GM12874 (cell line): ENCODE data around the gene MAGEF1.

Source experiments
- TF ChIP-seq, protein P1 (sequence below): IDR thresholded peaks from 2 replicates; pipeline ENCODE4 v1.5.1; 2011; ENCODE audit warnings: low read depth, mild to moderate bottlenecking, control low read depth, low read length, moderate library complexity; ENCODE audit not compliant: insufficient read depth

MAGEF1 gene

GRCh38 chr3:184726497-184726896 lies 14.6 kb upstream of the MAGEF1 start:
- TF ChIP-seq, protein P1, sequence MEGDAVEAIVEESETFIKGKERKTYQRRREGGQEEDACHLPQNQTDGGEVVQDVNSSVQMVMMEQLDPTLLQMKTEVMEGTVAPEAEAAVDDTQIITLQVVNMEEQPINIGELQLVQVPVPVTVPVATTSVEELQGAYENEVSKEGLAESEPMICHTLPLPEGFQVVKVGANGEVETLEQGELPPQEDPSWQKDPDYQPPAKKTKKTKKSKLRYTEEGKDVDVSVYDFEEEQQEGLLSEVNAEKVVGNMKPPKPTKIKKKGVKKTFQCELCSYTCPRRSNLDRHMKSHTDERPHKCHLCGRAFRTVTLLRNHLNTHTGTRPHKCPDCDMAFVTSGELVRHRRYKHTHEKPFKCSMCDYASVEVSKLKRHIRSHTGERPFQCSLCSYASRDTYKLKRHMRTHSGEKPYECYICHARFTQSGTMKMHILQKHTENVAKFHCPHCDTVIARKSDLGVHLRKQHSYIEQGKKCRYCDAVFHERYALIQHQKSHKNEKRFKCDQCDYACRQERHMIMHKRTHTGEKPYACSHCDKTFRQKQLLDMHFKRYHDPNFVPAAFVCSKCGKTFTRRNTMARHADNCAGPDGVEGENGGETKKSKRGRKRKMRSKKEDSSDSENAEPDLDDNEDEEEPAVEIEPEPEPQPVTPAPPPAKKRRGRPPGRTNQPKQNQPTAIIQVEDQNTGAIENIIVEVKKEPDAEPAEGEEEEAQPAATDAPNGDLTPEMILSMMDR, result no peak

DNA sequence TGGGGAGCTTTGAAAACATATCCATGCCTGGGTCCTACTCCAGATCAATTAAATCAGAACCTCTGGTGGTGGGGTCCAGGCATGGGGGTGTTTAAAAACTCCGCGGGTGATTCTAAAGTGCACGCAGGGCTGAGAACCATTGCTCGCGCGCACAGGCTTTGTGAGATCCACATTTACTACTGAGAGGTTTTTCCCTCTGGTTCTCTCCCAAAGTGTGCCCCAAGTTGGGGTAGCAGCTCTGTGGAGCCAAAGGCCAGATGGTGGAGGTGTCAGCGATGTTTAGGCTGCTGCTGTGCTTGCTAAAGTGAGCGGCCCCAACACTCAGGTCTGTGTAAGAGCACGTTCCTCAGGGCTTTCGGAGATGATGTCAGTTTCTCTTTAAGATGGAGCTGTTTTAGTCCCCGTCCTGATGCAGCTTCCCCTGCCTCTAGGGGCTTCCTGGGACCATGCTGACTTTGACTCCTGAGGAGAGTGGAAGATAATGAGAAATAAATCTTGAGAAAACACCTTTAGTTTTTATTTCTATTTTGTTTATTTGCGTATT lies 13.4 kb upstream of the MAGEF1 start:
- TF ChIP-seq, protein P1, result no peak

DNA sequence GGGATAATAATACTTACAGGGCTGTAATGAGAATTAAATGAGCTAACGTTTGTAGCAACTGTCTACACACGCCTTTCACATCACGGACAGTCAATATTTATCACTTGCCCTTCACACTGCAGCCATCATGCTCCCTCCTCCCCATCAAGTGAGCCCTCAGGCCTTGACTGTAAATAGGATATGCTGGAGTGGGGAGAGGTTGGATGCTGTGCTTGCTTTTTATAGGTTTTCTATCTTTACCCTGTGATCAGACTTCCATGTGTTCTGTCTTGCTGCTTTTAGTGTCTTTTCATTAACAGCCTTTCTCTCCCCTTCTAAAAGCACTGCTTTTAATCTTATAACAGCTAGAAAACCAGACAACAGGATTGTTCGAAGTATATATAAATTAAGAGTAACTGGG lies 12.8 kb upstream of the MAGEF1 start:
- TF ChIP-seq, protein P1, result no peak

- TF ChIP-seq, protein P1, result no peak
Measured at GRCh38 chr3:184719709-184720108, 7.8 kb upstream of the MAGEF1 start.

DNA sequence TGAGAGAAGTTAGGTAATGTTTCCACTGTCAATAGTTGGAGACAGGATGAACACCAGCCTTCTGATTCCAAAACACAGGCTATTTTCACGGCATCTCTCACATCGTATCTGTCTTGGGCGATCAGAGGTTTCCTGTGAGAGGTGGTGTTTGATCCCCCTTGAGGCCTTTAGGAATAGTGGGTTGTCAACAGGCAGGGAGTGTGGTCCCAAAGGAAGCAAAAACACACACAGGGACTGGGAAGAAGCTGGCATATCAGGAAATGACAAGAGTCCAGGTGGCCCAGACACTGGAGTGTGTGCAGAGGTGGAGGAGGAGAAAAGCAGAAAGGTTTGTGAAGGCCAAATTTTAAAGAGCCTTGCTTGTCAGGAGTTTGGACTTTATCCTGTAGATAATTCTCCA lies 6.6 kb upstream of the MAGEF1 start:
- TF ChIP-seq, protein P1, result no peak

DNA sequence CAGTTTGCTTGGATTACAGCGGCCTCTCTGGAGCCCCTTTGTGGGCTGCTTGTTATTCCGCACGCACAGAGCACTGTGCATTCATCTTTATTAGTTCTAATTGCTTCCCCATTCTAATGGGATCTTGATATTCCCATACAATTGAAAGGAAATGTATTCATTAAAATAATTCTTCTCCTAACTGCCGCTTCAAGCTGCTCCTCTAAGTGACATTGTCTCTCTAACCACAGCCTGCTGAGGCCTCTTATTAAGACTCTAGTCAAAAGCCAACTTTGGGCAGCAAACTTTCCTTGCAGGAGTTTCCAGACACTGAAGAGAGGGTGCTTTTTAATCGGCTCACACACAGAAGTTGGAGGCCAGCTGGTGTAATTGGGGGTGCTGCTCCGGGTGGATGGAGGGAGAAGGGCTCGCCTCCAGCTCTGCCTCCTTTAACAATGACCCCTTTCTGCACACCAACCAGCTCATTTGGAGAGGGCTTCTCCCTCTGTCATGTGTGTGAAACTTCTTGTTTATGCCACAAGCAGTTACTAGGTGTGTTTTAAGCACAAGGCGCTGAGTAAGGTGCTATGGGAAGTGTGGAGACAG lies 5.6 kb upstream of the MAGEF1 start:
- TF ChIP-seq, protein P1, result no peak

- TF ChIP-seq, protein P1, result no peak
Measured at GRCh38 chr3:184716622-184717398, 4.9 kb upstream of the MAGEF1 start.
